Body of pancreas (tissue), 4 donors: ENCODE results near the gene GNB2. TPM values are rescaled to one million over a fixed set of nuclear protein-coding genes. Genes with fewer than 3 reads are reported as not detected.

Experiments
- ATAC-seq: fragments of 150-250 bp; one replicate; pipeline ENCODE4 v1.9.1; 2016
- DNase-seq, 4 donors: peaks; one replicate each; pipeline ENCODE4 v3.0.0-alpha.2; 2019
- H3K27ac ChIP-seq, 4 donors: fragments of 200-600 bp; sonication (generic); 1 replicate in 3 of 4; 2 replicates in 1 of 4; pipeline versions ENCODE4 v1.5.1 to v1.6.1; 2016 to 2019; ENCODE audit warnings: mild to moderate bottlenecking in 1 of 4, mixed read lengths in 1 of 4, moderate library complexity in 1 of 4
- H3K27me3 ChIP-seq, 2 donors: fragments of 200-600 bp; sonication (generic); one replicate each; pipeline ENCODE4 v1.6.0; 2016; ENCODE audit warnings: mild to moderate bottlenecking in 1 of 2
- H3K36me3 ChIP-seq, 2 donors: fragments of 200-600 bp; sonication (generic); replicated peaks in 1 of 2; 2 replicates each; pipeline ENCODE4 v1.5.1; 2016; ENCODE audit warnings: low read depth in 2 of 2; ENCODE audit not compliant: insufficient read depth in 1 of 2
- H3K4me1 ChIP-seq: fragments of 200-600 bp; sonication (generic); one replicate; pipeline ENCODE4 v1.6.0; 2016
- H3K4me3 ChIP-seq, 2 donors: fragments of 200-600 bp; sonication (generic); 1 replicate in 1 of 2; 2 replicates in 1 of 2; pipeline ENCODE4 v1.5.1; 2016 to 2019
- H3K9me3 ChIP-seq, 3 donors: fragments of 200-600 bp; sonication (generic); 1 replicate in 2 of 3; 2 replicates in 1 of 3; pipeline ENCODE4 v1.5.1; 2016
- CTCF ChIP-seq, 7 experiments: fragments of 450-650 bp in 4 of 7; fragments of 200-600 bp in 3 of 7; sonication (generic) in 3 of 7; IDR thresholded peaks; one replicate each; pipeline ENCODE4 v1.5.1; 2016 to 2019; ENCODE audit warnings: antibody characterized with exemption in 7 of 7
- POLR2A ChIP-seq, 3 donors: fragments of 450-650 bp; IDR thresholded peaks; one replicate each; pipeline ENCODE4 v1.6.1; 2016; ENCODE audit warnings: antibody characterized with exemption in 3 of 3, mild to moderate bottlenecking in 2 of 3
- WGBS, 2 donors: methylation state at CpG; one replicate each; pipeline ENCODE4 v1.1.5; 2017; 5-methylcytosine and 5-hydroxymethylcytosine counted together
- intact Hi-C: fragments of 100-400 bp; cut with DNase I; formaldehyde crosslinking; loops from one replicate; pipeline ENCODE4 v1.15.1; 2023
- total RNA-seq, 2 donors: library from RNA; depleted of rRNA; stranded (reverse); fragments of >200 nt; gene quantifications; one replicate each; pipeline ENCODE4 v1.1.0, GENCODE V29; 2016

Gene GNB2
- total RNA-seq, 2 donors from 2014 or later = 106 to 123 TPM

- Histone ChIP-seq H3K9me3 (no peaks in the 10 kb centered on the region), H3K27ac (no peak overlapping the region), H3K27me3 (no peaks in the 10 kb centered on the region), H3K4me1 (peaks cover 3% of the 10 kb centered on the region), H3K36me3 (no peaks in the 10 kb centered on the region), H3K4me3 (no peak overlapping the region)
- ATAC-seq (no peak), DNase-seq (no peak)
- TF ChIP-seq CTCF (IDR thresholded peaks at IDR 0.05) = no peak
- no peak for TF ChIP-seq POLR2A (IDR thresholded peaks at IDR 0.05)
- WGBS, 2 donors = 85 to 96% methylated on average over 5 to 21 of the region's 21 CpGs
- intact Hi-C loops = no loop called here
Measured at GRCh38 chr7:100627238-100627549, 46.3 kb upstream of the GNB2 start.

GRCh38 chr7:100629117-100629716 lies 44.3 kb upstream of the GNB2 start:
- DNase-seq = peak in 2 of 4 donors; percentile 35 to 42
- no peaks in the 10 kb centered on the region for H3K27me3 ChIP-seq
- TF ChIP-seq CTCF (IDR thresholded peaks at IDR 0.05) (peak in 4 of 7 experiments; percentile 6 to 23 (median 19)), POLR2A (IDR thresholded peaks at IDR 0.05) (no peak)

GRCh38 chr7:100630066-100630465 lies 43.5 kb upstream of the GNB2 start:
- intact Hi-C loops = no loop called here
- no peaks in the 10 kb centered on the region for H3K27me3 ChIP-seq
- H3K27ac ChIP-seq = no peak overlapping the region
- ATAC-seq (no peak), DNase-seq (no peak)
- no peaks in the 10 kb centered on the region for H3K36me3 ChIP-seq
- peaks cover 10% of the 10 kb centered on the region for H3K4me1 ChIP-seq
- TF ChIP-seq POLR2A (IDR thresholded peaks at IDR 0.05) (no peak), CTCF (IDR thresholded peaks at IDR 0.05) (no peak)
- H3K4me3 ChIP-seq = no peak overlapping the region
- H3K9me3 ChIP-seq = no peaks in the 10 kb centered on the region
- WGBS, 2 donors = 89 to 91% methylated on average over 4 of the region's 4 CpGs

More at GRCh38 chr7:100629117-100629716, 44.3 kb upstream of the GNB2 start:
- no peak overlapping the region for H3K27ac ChIP-seq
- H3K36me3 ChIP-seq = no peaks in the 10 kb centered on the region
- intact Hi-C loops = no loop called here
- H3K9me3 ChIP-seq = no peaks in the 10 kb centered on the region
- H3K4me3 ChIP-seq = no peak overlapping the region
- WGBS, 2 donors = 79 to 92% methylated on average over 5 to 6 of the region's 11 CpGs
- H3K4me1 ChIP-seq = peaks cover 10% of the 10 kb centered on the region
- ATAC-seq = no peak

- TF ChIP-seq CTCF (IDR thresholded peaks at IDR 0.05) (peak in 4 of 7 experiments; percentile 27 to 45 (median 36)), POLR2A (IDR thresholded peaks at IDR 0.05) (no peak)
- Histone ChIP-seq H3K9me3 (no peaks in the 10 kb centered on the region), H3K27me3 (no peaks in the 10 kb centered on the region), H3K4me1 (peaks cover 7% of the 10 kb centered on the region), H3K27ac (no peak overlapping the region), H3K36me3 (no peaks in the 10 kb centered on the region), H3K4me3 (no peak overlapping the region)
- intact Hi-C loops = no loop called here
- WGBS, 2 donors = 18 to 25% methylated on average over 6 to 66 of the region's 72 CpGs
- ATAC-seq (peak; percentile 64), DNase-seq (peak in 3 of 4 donors; percentile 38 to 61 (median 52))
Measured at GRCh38 chr7:100632951-100633717, 40.4 kb upstream of the GNB2 start.
